ENCODE results near the gene DOCK8.
"Not testable (repeated sequence)": the region's sequence is repeated elsewhere in the genome, so short reads cannot be mapped to it uniquely, and the experiment has no call there.

DOCK8 gene

GRCh38 chr9:224582-225520 lies 10.2 kb downstream of the DOCK8 start:
- no peak for DNase-seq (ENCODE audit: low read depth)

GRCh38 chr9:227860-228259 lies 13.2 kb downstream of the DOCK8 start:
- no peak for DNase-seq (ENCODE audit: low read depth)

- no peak for DNase-seq (ENCODE audit: low read depth)
Observed at GRCh38 chr9:228929-229695, 14.4 kb downstream of the DOCK8 start.

DNA sequence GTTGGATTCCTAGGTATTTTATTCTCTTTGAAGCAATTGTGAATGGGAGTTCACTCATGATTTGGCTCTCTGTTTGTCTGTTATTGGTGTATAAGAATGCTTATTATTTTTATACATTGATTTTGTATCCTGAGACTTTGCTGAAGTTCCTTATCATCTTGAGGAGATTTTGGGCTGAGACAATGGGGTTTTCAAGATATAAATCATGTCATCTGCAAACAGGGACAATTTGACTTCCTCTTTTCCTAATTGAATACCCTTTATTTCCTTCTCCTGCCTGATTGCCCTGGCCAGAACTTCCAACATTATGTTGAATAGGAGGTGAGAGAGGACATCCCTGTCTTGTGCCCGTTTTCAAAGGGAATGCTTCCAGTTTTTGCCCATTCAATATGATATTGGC lies 17.0 kb downstream of the DOCK8 start:
- not testable (repeated sequence) for DNase-seq (ENCODE audit: low read depth)

DNA sequence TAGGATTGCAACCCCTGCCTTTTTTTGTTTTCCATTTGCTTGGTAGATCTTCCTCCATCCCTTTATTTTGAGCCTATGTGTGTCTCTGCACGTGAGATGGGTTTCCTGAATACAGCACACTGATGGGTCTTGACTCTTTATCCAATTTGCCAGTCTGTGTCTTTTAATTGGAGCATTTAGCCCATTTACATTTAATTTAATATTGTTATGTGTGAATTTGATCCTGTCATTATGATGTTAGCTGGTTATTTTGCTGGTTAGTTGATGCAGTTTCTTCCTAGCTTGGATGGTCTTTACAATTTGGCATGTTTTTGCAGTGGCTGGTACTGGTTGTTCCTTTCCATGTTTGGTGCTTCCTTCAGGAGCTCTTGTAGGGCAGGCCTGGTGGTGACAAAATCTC lies 19.0 kb downstream of the DOCK8 start:
- DNase-seq (ENCODE audit: low read depth) = not testable (repeated sequence)

DNA sequence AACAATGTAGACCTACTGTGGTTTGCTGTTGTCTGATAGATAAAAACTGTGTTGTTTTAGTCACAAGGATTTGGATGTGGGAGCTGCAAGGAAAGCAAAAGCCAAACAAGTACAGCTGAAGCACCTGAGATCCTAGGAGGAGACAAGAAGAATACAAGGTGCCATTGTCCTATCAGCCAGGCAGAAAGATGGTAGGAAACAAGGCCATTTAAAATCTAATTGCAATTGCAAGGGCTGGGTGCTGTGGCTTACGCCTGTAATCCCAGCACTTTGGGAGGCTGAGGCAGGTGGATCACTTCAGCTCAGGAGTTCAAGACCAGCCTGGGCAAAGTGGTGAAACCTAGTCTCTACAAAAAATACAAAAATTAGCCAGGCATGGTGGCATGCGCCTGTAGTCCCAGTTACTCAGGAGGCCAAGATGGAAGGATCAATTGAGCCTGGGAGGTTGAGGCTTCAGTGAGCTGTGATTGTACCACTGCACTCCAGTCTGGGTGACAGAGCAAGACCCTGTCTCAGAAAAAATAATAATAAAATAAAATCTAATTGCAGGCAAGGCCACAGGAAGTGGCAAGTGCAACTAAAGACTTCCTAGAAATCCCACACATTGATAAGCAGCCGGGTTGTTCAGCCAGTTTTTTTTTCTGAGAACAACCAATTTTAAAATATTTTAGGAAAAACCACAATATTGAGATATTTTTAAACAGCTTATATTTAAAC lies 22.6 kb downstream of the DOCK8 start:
- DNase-seq (ENCODE audit: low read depth) = no peak

DNA sequence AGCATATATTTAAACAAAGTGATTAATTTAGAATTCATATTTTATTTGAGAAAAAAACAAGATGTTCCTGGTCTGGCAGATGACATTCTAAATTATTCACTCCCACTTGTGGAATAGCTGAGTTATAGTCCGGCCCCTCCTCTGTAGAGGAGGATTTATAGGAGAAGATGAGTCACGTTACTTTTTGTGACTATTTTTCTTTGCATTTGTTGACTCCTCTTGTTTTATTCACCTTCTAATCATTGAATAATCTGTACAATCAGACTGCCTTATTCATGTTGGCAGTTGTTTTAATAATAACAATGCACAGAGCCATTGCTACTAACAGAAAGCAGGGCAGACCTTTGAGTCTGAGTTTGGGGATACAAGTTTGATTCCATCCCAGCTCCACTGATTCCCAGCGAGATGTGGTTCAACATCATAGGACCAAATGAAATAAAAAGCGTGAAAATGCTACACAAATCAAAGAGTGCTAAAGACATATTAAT lies 23.2 kb downstream of the DOCK8 start:
- DNase-seq (ENCODE audit: low read depth) = no peak

DNA sequence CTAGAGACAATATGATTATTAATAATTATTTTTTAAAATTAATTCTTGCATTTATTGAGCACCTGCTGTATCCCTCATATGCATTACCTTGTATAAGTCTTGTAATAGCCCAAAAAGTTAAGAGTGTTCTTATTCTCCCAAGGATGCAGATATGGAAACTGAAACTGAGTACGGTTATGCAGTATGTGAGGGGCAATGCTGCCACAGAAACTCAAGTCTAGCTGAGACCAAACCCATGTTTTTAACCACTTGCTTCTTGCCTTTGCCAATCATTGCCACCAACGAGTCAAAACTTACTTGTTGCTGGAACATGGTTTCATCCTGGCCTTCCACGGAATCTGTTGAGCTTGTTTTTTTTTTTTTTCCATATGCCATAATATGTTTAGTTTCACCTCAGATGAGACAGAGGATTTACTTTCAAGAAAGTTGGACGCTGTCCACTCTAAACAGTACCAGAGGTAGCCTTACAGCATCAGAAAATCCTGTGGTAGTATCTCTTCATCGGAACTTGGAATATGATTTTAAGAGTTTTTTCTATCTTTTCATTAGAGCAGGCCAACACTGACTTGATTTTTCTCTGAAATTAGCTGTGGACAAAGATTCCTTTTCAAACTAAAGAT lies 27.9 kb downstream of the DOCK8 start:
- no peak for DNase-seq (ENCODE audit: low read depth)

DNA sequence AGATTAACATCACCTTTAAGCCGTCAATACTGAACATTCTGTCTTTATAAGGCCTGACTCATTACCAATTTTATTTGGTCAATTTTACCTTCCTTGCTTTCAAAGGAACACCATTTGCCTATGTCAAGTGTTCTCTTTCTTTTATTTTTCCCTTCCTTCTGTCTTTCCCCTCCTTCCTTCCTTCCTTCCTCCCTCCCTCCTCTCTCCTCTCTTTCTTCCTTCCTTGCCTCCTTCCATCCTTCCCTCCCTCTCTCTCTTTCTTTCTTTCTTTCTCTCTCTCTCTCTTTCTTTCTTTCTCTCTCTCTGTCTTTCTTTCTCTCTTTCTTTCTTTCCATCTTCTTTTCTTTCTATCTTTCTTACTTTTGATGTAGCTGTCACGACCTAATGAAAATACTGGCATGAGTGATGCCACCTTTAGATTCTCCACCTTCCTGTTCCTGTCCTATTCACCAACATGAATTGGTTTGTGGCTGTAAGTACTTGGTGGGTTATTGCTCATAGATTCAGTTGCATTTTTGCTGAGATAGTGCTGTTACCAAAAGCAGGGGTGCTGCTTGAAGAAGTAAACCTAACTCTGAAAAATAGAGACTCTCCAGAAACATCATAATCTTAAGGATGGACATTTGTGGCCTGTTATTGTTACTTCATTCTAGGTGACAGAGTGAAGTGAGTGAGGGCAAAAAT lies 33.8 kb downstream of the DOCK8 start:
- no peak for DNase-seq (ENCODE audit: low read depth)

GRCh38 chr9:249025-249424 lies 34.4 kb downstream of the DOCK8 start:
- DNase-seq (ENCODE audit: low read depth) = no peak

DNA sequence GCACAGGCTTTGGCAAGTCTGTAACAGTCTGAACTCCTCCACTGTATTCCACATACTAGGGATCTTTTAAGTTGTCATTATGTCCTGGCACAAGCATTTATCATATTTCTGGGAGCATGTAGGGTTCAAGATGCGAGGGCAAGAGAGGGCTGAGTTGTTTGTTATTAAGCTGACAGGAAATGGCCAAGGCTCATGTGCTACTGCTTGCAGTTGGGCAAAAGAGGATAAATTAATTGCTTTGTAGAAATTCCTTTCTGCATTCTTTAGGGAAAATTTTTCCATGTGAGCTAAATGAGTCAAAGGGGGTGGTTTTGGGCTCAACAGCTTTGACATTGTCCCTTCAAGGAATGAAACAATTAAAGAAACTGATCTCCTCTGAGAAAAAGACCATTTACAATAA lies 35.4 kb downstream of the DOCK8 start:
- no peak for DNase-seq (ENCODE audit: low read depth)

DNA sequence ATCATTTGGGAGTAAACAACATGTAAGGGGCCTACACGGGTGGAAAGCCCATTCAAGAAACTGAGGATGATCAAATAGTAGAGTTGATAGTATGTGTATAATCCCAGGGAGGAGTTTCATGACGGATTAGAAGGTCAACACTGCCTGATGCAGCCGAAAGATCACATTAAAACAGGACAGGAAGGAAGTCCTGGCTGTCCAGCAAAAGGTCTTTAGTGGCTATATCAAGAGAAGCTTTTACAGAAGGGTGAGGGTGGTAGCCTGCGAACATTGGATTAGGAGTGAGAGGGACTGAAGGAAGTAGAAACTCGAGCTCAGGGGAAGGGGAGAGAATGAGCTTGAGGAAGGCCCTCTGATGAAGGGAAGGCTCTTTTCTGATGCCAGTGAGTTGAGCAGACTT lies 36.0 kb downstream of the DOCK8 start:
- no peak for DNase-seq (ENCODE audit: low read depth)

DNA sequence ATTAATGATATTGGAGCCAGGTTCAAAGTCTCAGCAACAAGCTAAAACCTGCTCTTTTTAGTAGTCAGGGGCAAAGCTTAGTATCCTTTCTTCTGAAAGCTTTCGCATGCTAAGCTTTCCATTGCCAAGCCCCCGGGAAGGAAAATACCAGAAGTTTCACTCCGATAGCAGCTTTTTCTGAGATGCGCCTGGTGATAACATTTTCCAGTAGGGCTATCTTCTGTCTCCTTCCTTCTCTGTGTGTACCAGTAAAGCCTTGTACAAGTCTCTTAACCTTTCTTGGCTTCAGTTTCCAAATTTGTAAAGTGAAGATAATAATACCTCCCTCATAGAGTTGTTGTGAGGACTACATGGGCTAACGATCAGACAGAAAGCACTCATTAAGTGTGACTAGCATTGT lies 36.7 kb downstream of the DOCK8 start:
- DNase-seq (ENCODE audit: low read depth) = no peak

DNA sequence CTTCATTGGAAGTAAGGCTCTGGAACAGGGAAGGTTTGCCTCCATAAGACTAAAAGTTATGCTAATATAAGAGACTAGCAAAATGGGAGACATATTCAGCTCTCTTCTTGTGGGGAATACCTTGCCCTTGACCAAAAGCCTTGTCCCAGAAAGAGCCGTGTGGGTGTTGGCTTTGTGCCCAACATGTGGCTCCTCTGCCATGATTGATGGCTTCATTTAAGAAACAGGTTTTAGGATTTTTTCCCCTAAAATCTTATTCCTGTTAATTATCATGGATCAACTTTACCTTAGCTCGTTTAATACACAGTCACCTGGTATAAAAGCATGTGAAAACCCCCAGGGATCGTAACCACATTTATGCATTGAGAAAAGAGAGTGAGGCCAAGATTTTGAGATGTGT lies 38.9 kb downstream of the DOCK8 start:
- DNase-seq (ENCODE audit: low read depth) = no peak

DNA sequence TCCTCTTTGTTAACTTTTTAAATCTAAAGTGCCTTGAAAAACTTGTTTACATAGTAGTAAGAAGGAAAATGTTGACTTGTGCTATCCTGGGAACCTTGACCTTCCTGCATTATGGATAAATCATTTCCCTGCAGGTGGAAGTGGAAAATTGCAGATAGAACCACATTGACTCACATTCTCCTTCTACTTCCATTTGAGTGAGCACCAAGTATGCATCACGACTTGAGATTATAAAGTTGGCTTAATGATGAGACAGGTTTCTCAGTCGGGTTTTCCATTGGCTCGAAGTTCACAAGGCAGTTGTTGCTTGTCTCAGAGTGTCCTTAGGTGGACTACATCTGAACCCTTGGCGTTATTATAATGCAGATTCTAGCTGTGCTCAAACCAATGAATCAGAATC lies 39.9 kb downstream of the DOCK8 start:
- no peak for DNase-seq (ENCODE audit: low read depth)

GRCh38 chr9:257957-258356 lies 43.3 kb downstream of the DOCK8 start:
- DNase-seq (ENCODE audit: low read depth) = no peak

DNA sequence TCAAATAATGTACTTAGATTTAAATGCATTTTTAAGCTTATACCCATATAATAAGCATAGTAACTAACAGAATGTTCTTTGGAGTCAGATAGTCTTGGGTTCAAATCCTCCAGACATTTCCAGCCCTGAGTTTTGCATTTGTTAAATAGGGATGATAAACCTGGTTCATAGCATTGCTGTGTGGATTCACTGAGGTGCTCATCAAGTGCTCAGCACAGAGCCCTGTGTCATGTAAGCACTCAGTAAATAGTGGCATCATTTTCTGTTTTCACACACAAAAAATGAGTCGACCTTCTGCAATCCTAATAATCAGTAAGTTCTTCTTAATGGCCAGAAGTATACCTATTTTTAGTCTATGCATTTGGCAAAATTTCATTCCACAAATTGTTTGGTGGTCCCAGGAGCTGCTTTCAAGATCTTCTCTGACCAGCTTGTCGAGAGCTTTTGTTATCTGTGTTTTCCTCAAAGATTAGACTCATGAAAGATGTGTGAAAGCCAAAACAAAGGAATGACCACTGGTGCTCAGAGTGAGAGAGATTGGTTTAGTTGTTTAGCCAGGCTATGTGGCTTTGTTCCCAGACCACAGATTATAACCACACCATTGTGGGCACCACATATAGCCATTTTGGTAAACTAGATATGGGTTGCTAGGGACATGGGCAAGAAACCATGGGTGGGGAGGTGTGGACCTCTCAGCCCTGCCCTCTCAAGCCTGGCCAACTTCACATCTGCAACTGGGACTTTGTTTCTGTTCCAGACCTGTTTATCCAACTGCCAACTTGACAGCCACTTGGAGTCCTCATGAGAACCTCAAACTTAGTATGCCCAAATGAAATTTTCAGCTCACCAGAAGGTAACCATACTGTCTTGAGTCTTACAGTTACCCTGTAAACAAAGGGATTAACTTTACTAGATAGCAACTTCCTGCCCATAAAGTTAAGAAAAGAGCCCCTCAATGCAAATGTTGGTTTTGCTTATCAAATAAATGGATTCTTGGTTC lies 45.0 kb downstream of the DOCK8 start:
- DNase-seq (ENCODE audit: low read depth) = no peak

GRCh38 chr9:264231-264630 lies 49.6 kb downstream of the DOCK8 start:
- DNase-seq (ENCODE audit: low read depth) = no peak

GRCh38 chr9:265209-265870 lies 50.7 kb downstream of the DOCK8 start:
- no peak for DNase-seq (ENCODE audit: low read depth)

DNA sequence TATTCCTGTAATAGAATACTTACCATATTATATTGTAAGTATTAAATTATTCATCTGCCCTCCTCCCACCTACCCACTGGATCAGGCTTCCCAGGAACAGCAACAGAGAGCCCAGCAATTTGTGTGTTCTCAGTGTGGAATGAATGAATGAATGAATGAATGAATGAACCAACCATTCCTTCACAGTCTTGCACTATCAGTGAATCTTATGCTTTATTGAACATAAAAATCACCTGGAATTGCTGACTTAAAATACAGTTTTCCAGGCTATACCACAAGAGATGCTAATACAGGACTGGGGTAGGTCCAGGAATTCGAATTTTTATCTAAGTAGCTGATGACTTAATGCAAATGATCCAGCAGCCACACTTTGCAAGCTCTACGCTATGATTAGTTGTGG lies 51.6 kb downstream of the DOCK8 start:
- DNase-seq (ENCODE audit: low read depth) = no peak
